Activated naive CD4-positive, alpha-beta T cell treated with anti-CD3 and anti-CD28 coated beads for 36 hours (primary cell): ENCODE measurements around the gene SF3B3. TPM values are rescaled to one million over a fixed set of nuclear protein-coding genes. Genes with fewer than 3 reads are reported as not detected.

ENCODE experiments used
- CTCF ChIA-PET: fragments of 350-600 bp; sonication (Branson Sonifier 250); formaldehyde crosslinking; loops from one replicate; lab custom pipeline; 2021; ENCODE audit warnings: antibody characterized with exemption; lab: Charles Lee
- DNase-seq: peaks from one replicate; pipeline ENCODE4 v3.0.0-alpha.2; 2020
- H3K27ac Mint-ChIP-seq: one replicate; pipeline ENCODE4 v1.8.0; 2021; ENCODE audit warnings: mild to moderate bottlenecking, mixed read lengths
- H3K27me3 Mint-ChIP-seq: one replicate; pipeline ENCODE4 v1.8.0; 2021; ENCODE audit warnings: low read depth, mixed read lengths
- H3K36me3 Mint-ChIP-seq: one replicate; pipeline ENCODE4 v1.8.0; 2021; ENCODE audit warnings: low read depth, mixed read lengths
- H3K4me1 Mint-ChIP-seq: one replicate; pipeline ENCODE4 v1.8.0; 2021; ENCODE audit warnings: low read depth, mixed read lengths
- H3K4me3 Mint-ChIP-seq: one replicate; pipeline ENCODE4 v1.8.0; 2021; ENCODE audit warnings: mild to moderate bottlenecking, moderate library complexity, mixed read lengths
- H3K9me3 Mint-ChIP-seq: one replicate; pipeline ENCODE4 v1.8.0; 2021; ENCODE audit warnings: mixed read lengths
- intact Hi-C: fragments of 100-400 bp; cut with micrococcal nuclease; formaldehyde crosslinking; loops from one replicate; pipeline ENCODE4 v1.15.1; 2023
- total RNA-seq, 2 experiments: library from RNA; stranded (reverse); gene quantifications; one replicate each; pipeline ENCODE4 v1.2.3, GENCODE V29; 2021

The SF3B3 gene
- total RNA-seq, 2 experiments from 2014 or later: 397 to 416 TPM

DNA sequence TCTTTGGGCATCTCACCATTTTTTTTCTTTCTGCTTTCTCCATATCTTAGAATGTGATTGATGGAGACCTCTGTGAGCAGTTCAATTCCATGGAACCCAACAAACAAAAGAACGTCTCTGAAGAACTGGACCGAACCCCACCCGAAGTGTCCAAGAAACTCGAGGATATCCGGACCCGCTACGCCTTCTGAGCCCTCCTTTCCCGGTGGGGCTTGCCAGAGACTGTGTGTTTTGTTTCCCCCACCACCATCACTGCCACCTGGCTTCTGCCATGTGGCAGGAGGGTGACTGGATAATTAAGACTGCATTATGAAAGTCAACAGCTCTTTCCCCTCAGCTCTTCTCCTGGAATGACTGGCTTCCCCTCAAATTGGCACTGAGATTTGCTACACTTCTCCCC, 48.0 kb downstream of the SF3B3 start:
- CTCF ChIA-PET: no interaction called here

DNA sequence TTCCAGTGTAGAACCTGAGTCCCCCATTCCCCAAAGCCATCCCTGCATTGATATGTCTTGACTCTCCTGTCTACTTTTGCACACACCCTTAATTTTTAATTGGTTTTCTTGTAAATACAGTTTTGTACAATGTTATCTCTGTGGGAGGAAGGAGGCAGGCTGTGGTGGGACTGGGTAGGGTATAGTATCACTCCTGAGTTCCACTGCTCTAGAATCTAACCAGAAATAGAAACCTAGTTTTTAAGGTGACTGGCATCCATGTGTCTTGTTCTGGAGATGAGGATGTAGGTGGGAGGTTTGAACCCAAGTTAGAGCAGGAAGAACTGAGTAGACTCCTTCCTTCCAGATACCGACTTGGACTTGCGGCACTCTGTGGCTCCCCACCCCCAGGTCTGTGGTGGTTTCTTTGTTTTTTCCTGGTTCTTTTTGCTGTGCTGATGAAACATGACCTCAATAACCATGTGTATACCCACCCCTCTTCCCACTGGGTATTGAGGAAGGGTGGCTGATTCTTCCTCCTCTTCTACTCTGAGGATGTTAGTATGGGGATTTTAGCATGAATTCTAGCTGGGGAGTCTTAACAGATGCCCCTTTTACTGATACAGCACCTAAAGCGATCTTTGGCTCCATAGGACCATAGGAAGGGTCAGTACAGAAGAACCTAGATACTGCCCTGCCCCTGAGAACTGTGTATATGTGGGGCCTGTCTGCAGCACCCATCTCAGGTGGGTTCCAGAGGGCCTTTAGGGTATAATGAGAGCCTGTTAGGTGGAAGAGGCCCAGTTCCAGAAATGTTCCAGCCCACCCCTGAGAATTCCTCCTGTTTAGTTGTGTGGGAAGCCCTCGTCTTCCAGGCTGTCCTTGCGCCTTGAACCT, 48.7 kb downstream of the SF3B3 start:
- CTCF ChIA-PET: no interaction called here
- Mint-ChIP-seq H3K9me3 (no peaks in the 10 kb centered on the region), H3K27me3 (no peaks in the 10 kb centered on the region), H3K4me3 (no peak overlapping the region), H3K4me1 (peaks cover 29% of the 10 kb centered on the region), H3K27ac (peak overlapping the region; percentile 79), H3K36me3 (peaks cover 61% of the 10 kb centered on the region)
- no peak for DNase-seq
- intact Hi-C loops: no loop called here

More for the DNA sequence above, 48.0 kb downstream of the SF3B3 start:
- H3K27me3 Mint-ChIP-seq: no peaks in the 10 kb centered on the region
- no peak overlapping the region for H3K4me3 Mint-ChIP-seq
- H3K27ac Mint-ChIP-seq: peak overlapping the region; percentile 79
- no peak for DNase-seq
- no peaks in the 10 kb centered on the region for H3K9me3 Mint-ChIP-seq
- peaks cover 66% of the 10 kb centered on the region for H3K36me3 Mint-ChIP-seq
- intact Hi-C loops: no loop called here
- H3K4me1 Mint-ChIP-seq: peaks cover 29% of the 10 kb centered on the region

DNA sequence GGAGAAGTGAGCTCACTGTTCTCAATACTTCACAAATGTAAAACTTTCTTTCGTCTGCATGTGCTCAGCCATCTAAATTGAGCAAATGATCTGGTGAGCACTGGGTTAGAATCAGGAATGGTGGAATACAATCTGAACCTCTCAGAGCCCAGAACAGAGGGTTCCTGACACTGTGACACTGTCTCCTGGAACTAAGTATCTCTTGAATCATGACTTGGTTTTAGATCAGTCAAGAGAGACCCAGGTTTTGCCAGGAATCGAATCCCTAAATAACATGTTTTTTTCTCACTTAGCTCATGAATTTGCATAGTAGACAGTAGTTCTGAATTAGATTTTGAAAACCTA, 49.3 kb downstream of the SF3B3 start:
- no peak for DNase-seq
- intact Hi-C loops: no loop called here
- no peaks in the 10 kb centered on the region for H3K9me3 Mint-ChIP-seq
- no peak overlapping the region for H3K4me3 Mint-ChIP-seq
- peaks cover 29% of the 10 kb centered on the region for H3K4me1 Mint-ChIP-seq
- CTCF ChIA-PET: no interaction called here
- H3K36me3 Mint-ChIP-seq: peaks cover 59% of the 10 kb centered on the region
- H3K27ac Mint-ChIP-seq: peak overlapping the region; percentile 79
- no peaks in the 10 kb centered on the region for H3K27me3 Mint-ChIP-seq

DNA sequence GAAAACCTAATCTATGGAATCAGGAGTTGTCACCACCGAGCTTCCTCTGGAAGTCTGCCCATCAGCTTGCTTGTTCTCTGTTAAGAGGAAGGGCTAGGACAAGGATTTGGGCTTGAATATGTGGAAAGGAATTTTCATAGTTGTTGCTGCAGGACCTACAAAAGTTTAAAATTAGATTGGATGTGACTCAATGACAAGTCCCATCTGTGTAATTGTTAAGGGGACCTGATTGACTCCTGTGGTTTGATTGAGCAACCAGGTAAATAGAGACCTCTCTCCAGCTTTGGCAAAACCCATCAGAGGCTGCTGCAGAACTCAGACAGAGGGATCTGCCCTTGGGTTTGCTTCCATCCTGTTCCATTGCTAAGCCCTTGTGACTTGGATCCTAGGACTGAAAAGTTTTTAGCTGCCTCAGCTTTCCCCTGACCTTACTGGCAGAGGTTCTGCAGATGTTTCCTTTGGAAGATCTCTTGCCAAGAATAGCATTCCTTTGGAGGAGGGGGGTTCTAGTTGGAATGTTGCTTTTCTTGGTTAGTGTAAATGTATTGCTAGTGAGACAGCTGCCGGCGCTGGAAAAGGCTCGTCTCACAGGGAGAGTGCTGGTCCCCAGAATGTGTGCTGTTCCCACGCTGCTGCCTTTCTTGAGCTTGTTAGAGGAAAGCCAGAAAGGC, 50.0 kb downstream of the SF3B3 start:
- Mint-ChIP-seq H3K4me3 (no peak overlapping the region), H3K36me3 (peaks cover 53% of the 10 kb centered on the region)
- intact Hi-C loops: no loop called here

DNA sequence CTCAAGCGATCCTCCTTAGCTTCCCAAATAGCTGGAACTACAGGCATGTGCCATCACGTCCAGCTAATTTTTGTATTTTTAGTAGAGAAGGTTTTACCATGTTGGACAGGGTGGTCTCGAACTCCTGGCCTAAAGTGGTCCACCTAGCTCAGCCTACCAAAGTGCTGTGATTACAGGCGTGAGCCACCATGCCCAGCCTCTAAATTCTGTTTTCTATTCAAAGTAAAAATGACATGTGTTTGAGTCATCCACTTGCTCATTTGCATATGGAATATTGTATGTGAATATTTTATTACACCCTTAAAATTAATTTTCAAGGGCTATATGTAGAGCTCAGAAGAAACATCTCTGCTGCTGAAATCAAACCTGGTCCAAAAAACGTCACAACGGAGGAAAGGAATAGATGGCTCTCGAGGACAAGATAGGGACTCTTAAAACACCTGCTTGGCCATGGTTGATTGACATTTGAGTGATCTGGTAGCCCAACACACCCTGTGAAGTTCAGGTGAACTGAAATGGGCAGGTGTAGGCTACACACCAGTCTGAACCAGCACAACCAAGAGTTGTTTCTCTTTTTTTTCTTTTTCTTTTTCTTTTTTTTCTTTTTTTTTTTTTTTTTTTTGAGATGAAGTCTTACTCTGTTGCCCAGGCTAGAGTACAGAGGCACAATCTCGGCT, 51.1 kb downstream of the SF3B3 start:
- Mint-ChIP-seq H3K36me3 (peaks cover 44% of the 10 kb centered on the region), H3K9me3 (no peaks in the 10 kb centered on the region), H3K27ac (peak overlapping the region; percentile 46), H3K4me1 (peaks cover 29% of the 10 kb centered on the region), H3K27me3 (no peaks in the 10 kb centered on the region), H3K4me3 (no peak overlapping the region)
- intact Hi-C loops: loop anchor here (5.0 kb wide), 2 partner anchors 37 to 78 kb away; no protein-coding TSS in a partner anchor
- CTCF ChIA-PET: interaction anchor here (0.8 kb wide), 1 partner anchor 244 kb away, joined by 3 read pairs; no protein-coding TSS in a partner anchor
- DNase-seq: no peak

More for the DNA sequence above, 50.0 kb downstream of the SF3B3 start:
- no peaks in the 10 kb centered on the region for H3K9me3 Mint-ChIP-seq
- H3K27me3 Mint-ChIP-seq: no peaks in the 10 kb centered on the region
- CTCF ChIA-PET: interaction anchor here (0.5 kb wide), 1 partner anchor 909 kb away, joined by 3 read pairs; no protein-coding TSS in a partner anchor
- peak overlapping the region; percentile 21 for H3K27ac Mint-ChIP-seq
- H3K4me1 Mint-ChIP-seq: peaks cover 29% of the 10 kb centered on the region
- DNase-seq: no peak

DNA sequence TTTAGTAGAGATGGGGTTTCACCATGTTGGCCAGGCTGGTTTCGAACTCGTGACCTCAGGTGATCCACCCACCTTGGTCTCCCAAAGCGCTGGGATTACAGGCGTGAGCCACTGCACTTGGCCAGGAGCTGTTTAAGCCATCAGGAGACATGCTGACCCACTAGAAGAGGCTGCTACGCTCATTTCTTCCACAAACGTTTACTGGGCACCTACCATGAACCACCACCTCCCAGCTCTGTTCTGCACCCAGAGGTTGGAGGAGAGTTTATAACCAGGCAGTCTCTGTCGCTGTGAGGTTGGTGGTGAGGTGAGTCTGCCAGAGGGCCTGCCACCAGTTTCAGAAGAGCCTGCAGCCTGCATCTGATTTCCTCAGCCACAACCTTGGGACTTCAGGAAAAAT, 51.8 kb downstream of the SF3B3 start:
- Mint-ChIP-seq H3K36me3 (peaks cover 38% of the 10 kb centered on the region), H3K4me3 (no peak overlapping the region), H3K4me1 (peaks cover 27% of the 10 kb centered on the region), H3K9me3 (no peaks in the 10 kb centered on the region), H3K27me3 (no peaks in the 10 kb centered on the region), H3K27ac (peak overlapping the region; percentile 57)
- CTCF ChIA-PET: interaction anchor here (0.6 to 0.8 kb wide), 2 partner anchors 245 to 890 kb away, joined by 3 read pairs; no protein-coding TSS in a partner anchor
- no peak for DNase-seq
- intact Hi-C loops: loop anchor here (5.0 kb wide), 2 partner anchors 38 to 77 kb away; no protein-coding TSS in a partner anchor

DNA sequence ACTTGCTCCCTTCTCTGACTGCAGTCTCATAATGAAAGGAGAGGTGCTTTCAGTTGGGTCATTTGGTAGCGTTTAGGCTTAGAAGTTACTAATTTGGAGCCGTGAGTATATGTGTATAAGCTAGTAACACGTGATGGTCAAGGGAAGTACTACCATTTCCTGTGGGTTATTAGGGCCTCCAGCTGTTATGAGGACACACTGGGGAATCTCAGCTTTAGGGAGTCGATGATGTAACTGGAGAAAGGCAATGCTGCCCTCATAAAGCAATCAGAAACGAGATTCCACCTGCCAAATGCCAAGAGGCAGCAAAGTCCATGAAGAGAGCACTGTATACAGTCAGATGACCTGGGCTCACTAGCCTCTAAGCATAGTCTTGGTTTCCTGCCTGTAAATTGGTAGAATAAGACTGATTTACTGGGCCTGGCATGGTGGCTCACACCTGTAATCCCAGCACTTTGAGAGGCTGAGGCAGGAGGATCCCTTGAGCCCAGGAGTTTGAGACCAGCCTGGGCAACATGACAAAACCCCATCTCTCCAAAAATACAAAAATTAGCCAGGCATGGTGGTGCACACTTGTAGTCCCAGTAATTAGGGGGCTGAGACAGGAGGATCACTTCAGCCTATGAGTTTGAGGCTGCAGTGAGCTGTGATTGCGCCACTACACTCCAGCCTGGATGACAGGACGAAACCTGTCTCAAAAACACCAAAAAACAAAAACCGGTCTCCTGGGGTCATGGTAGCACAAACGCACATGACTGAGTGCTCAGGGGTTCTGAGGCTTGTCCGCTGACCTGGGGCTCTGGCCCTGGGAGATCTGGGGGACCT, 53.0 kb downstream of the SF3B3 start:
- intact Hi-C loops: loop anchor here (5.0 kb wide), 2 partner anchors 39 to 76 kb away; no protein-coding TSS in a partner anchor
- no peaks in the 10 kb centered on the region for H3K9me3 Mint-ChIP-seq
- peak overlapping the region; percentile 38 for H3K27ac Mint-ChIP-seq
- H3K36me3 Mint-ChIP-seq: peaks cover 26% of the 10 kb centered on the region
- H3K27me3 Mint-ChIP-seq: no peaks in the 10 kb centered on the region
- H3K4me3 Mint-ChIP-seq: no peak overlapping the region
- H3K4me1 Mint-ChIP-seq: peaks cover 20% of the 10 kb centered on the region
- CTCF ChIA-PET: no interaction called here
- no peak for DNase-seq

DNA sequence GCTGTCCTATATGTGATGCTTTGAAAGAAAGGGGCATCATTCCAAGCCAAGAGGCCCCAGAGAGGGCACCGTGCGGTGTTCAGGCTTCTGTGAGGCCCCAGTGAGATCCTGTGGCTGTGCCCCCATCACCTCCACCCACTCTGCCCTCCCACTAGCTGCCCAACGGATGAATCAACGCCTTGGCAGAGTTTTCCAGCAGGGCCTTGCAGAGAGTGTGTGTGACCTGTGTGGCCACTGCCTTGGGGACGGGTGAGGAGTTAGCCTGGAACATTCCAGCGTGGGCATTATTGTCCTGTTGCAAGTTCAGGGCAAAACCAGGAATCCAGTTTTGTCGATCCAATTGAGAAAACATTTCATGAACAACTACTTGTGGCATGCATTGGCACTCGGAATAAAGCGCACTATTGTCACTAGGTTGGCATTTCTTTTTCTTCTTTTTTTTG, 53.7 kb downstream of the SF3B3 start:
- Mint-ChIP-seq H3K4me3 (no peak overlapping the region), H3K9me3 (no peaks in the 10 kb centered on the region), H3K4me1 (peaks cover 16% of the 10 kb centered on the region), H3K36me3 (peaks cover 20% of the 10 kb centered on the region), H3K27me3 (no peaks in the 10 kb centered on the region), H3K27ac (no peak overlapping the region)
- intact Hi-C loops: loop anchor here (5.0 kb wide), 2 partner anchors 40 to 75 kb away; no protein-coding TSS in a partner anchor
- no peak for DNase-seq
- CTCF ChIA-PET: no interaction called here

DNA sequence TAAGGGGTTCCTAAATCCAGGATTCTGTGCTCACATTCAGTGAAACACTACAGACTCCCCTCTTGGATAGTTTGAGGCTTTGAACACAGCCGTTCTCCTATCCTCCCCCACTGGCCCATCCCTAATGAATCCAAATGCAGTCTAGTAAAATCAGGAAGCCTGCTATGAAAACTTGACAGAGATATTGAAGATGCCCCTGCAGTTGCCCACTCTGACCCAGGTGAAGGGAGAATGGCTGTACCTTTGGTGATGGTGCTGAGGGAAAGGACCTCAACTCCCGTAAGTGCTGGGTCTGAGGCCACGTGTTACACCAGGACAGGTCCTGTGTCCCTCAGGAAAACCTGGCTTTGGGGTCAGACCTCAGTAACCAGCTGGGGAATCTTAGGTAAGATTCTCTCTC, 54.4 kb downstream of the SF3B3 start:
- H3K27me3 Mint-ChIP-seq: no peaks in the 10 kb centered on the region
- DNase-seq: no peak
- H3K36me3 Mint-ChIP-seq: peaks cover 13% of the 10 kb centered on the region
- no peaks in the 10 kb centered on the region for H3K9me3 Mint-ChIP-seq
- no peak overlapping the region for H3K27ac Mint-ChIP-seq
- CTCF ChIA-PET: interaction anchor here (0.6 to 0.7 kb wide), 2 partner anchors 30 to 286 kb away, joined by 3 to 5 read pairs; no protein-coding TSS in a partner anchor
- no peak overlapping the region for H3K4me3 Mint-ChIP-seq
- peaks cover 16% of the 10 kb centered on the region for H3K4me1 Mint-ChIP-seq
- intact Hi-C loops: loop anchor here (5.0 kb wide), 2 partner anchors 41 to 74 kb away; no protein-coding TSS in a partner anchor

DNA sequence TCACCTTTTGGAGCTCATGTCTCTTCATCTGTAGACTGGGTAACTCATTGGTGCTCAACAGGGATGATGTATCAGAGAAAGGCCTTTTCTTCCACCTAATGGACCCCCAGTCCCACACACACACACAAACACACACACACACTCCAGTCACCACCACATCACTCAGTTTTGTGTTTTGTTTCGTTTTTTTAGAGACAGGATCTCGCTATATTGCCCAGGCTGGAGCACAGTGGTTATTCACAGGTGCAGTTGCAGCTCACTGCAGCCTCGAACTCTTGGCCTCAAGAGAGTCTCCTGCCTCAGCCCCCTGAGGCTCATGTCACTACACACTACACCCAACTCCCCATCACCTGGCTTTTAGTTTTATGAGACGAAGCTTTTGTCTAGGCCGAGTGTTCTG, 55.6 kb downstream of the SF3B3 start:
- peaks cover 4% of the 10 kb centered on the region for H3K36me3 Mint-ChIP-seq
- H3K9me3 Mint-ChIP-seq: no peaks in the 10 kb centered on the region
- intact Hi-C loops: loop anchor here (5.0 kb wide), 2 partner anchors 42 to 73 kb away; no protein-coding TSS in a partner anchor
- peaks cover 13% of the 10 kb centered on the region for H3K4me1 Mint-ChIP-seq
- DNase-seq: no peak
- H3K27ac Mint-ChIP-seq: no peak overlapping the region
- CTCF ChIA-PET: no interaction called here
- no peak overlapping the region for H3K4me3 Mint-ChIP-seq
- H3K27me3 Mint-ChIP-seq: no peaks in the 10 kb centered on the region
